Cortex of kidney (tissue), 1 donor: Measurements from ENCODE around the gene GGTLC3.
"Not testable (repeated sequence)": the region's sequence is repeated elsewhere in the genome, so short reads cannot be mapped to it uniquely, and the experiment has no call there.

Experiments used
- DNase-seq: peaks from one replicate; lab custom pipeline; 2025; lab: John Stamatoyannopoulos, UW

GGTLC3 gene

GRCh38 chr22:18513454-18513853 is 4.5 kb downstream of the GGTLC3 start:
- DNase-seq: not testable (repeated sequence)

DNA sequence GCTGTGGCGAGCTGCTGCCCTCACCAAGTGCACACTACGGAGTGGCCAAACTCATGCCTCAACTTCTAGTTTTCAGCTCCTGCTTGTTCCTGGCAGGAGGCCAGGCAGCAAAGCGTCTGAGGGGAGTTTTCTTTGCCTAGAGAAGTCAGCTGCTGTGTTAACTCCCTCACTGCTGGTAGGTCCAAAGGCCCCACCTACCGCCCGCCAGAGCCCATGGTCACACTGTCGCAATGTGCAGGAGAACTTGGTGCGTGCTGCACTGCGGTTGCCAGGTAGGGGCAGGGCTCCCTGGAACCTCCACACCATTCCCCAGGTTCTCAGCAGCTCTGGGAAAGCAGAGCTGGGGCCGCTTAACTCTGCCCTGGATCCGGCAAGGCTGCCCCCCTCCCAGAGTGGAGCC is 5.6 kb downstream of the GGTLC3 start:
- DNase-seq: not testable (repeated sequence)

- not testable (repeated sequence) for DNase-seq
These were observed 6.6 kb downstream of the GGTLC3 start for GRCh38 chr22:18511327-18511726.

DNA sequence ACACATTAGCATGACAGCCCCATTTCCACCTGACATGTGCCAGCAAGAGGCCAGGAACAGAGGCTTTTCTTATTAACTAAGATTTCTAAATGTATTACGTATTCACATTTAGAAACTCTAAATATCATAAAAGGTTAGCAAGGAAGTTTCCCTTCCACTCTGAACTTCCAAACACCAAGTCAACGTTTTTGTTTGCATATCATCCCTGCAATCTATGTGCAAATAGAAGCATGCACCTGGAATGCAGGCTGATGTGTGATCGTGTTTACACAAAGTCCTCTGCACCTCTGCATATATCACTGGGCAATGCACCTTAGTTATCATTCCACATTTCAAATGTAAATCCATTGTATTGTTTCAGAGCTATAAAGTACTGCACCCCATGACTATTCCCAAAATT is 21.7 kb downstream of the GGTLC3 start:
- not testable (repeated sequence) for DNase-seq
